Mesendoderm (in vitro differentiated cells): ENCODE results near the gene SEC11C. TPM values are rescaled to one million over a fixed set of nuclear protein-coding genes. Genes with fewer than 3 reads are reported as not detected.

Experiments
- DNase-seq: peaks from one replicate; pipeline ENCODE4 v3.0.0; 2013
- H2AK5ac ChIP-seq: 2 replicates; pipeline ENCODE4 v1.6.1; 2013; ENCODE audit warnings: low read length, inconsistent platforms
- H2BK120ac ChIP-seq: 2 replicates; pipeline ENCODE4 v1.6.1; 2013; ENCODE audit warnings: low read depth, mild to moderate bottlenecking, low read length, moderate library complexity, mixed read lengths
- H2BK15ac ChIP-seq: replicated peaks from 2 replicates; pipeline ENCODE4 v1.6.1; 2013; ENCODE audit warnings: low read depth, mild to moderate bottlenecking, moderate library complexity
- H2BK5ac ChIP-seq: 2 replicates; pipeline ENCODE4 v1.6.1; 2013; ENCODE audit warnings: low read length, inconsistent platforms
- H3K18ac ChIP-seq: 2 replicates; pipeline ENCODE4 v1.6.1; 2013; ENCODE audit warnings: mild to moderate bottlenecking, low read length, mixed read lengths
- H3K23ac ChIP-seq: one replicate; pipeline ENCODE4 v1.6.1; 2013; ENCODE audit warnings: low read length
- H3K27ac ChIP-seq: 2 replicates; pipeline ENCODE4 v1.5.1; 2013; ENCODE audit warnings: low read depth, mild to moderate bottlenecking, inconsistent platforms, low read length, moderate library complexity
- H3K27me3 ChIP-seq: 2 replicates; pipeline ENCODE4 v1.6.1; 2013; ENCODE audit warnings: low read length, control low read depth, mild to moderate bottlenecking, inconsistent platforms; ENCODE audit not compliant: insufficient read depth, poor library complexity
- H3K36me3 ChIP-seq: 2 replicates; pipeline ENCODE4 v1.6.1; 2013; ENCODE audit warnings: low read length, inconsistent platforms; ENCODE audit not compliant: control insufficient read depth, insufficient read depth
- H3K4ac ChIP-seq: one replicate; pipeline ENCODE4 v1.6.1; 2013; ENCODE audit warnings: low read depth, mild to moderate bottlenecking, low read length, moderate library complexity
- H3K4me1 ChIP-seq: 2 replicates; pipeline ENCODE4 v1.6.1; 2013; ENCODE audit warnings: low read depth, low read length, inconsistent platforms; ENCODE audit not compliant: control insufficient read depth
- H3K4me2 ChIP-seq: 2 replicates; pipeline ENCODE4 v1.6.1; 2013; ENCODE audit warnings: low read length
- H3K4me3 ChIP-seq: 2 replicates; pipeline ENCODE4 v1.5.1; 2013; ENCODE audit warnings: mild to moderate bottlenecking, low read length
- H3K56ac ChIP-seq: one replicate; pipeline ENCODE4 v1.6.1; 2013; ENCODE audit warnings: low read length
- H3K79me1 ChIP-seq: 2 replicates; pipeline ENCODE4 v1.6.1; 2013; ENCODE audit warnings: low read length, inconsistent platforms
- H3K79me2 ChIP-seq: 2 replicates; pipeline ENCODE4 v1.6.1; 2013; ENCODE audit warnings: mild to moderate bottlenecking, low read length; ENCODE audit not compliant: control insufficient read depth, insufficient read depth
- H3K9ac ChIP-seq: 2 replicates; pipeline ENCODE4 v1.6.1; 2013; ENCODE audit warnings: low read length, inconsistent platforms
- H4K5ac ChIP-seq: one replicate; pipeline ENCODE4 v1.6.1; 2013; ENCODE audit warnings: low read length
- H4K8ac ChIP-seq: one replicate; pipeline ENCODE4 v1.6.1; 2013; ENCODE audit warnings: low read depth, mild to moderate bottlenecking, control low read depth, low read length, moderate library complexity
- WGBS: extraction: QIAGEN DNeasy Blood & Tissue Kit; methylation state at CpG from one replicate; pipeline ENCODE4 v1.1.7; 2013; ENCODE audit warnings: low lambda C conversion rate, missing lambda C conversion rate; ENCODE audit not compliant: insufficient coverage; ENCODE audit errors: extremely low coverage; 5-methylcytosine and 5-hydroxymethylcytosine counted together
- polyA plus RNA-seq, 2 experiments: library from polyadenylated mRNA; stranded (reverse); fragments of 200-250 nt; gene quantifications; one replicate each; pipeline ENCODE4 v1.2.3, GENCODE V29; 2013

SEC11C gene
- 87.8 TPM for polyA plus RNA-seq (2013, experiment 1 of 2)
- polyA plus RNA-seq (2013, experiment 2 of 2), result 85.7 TPM

DNA sequence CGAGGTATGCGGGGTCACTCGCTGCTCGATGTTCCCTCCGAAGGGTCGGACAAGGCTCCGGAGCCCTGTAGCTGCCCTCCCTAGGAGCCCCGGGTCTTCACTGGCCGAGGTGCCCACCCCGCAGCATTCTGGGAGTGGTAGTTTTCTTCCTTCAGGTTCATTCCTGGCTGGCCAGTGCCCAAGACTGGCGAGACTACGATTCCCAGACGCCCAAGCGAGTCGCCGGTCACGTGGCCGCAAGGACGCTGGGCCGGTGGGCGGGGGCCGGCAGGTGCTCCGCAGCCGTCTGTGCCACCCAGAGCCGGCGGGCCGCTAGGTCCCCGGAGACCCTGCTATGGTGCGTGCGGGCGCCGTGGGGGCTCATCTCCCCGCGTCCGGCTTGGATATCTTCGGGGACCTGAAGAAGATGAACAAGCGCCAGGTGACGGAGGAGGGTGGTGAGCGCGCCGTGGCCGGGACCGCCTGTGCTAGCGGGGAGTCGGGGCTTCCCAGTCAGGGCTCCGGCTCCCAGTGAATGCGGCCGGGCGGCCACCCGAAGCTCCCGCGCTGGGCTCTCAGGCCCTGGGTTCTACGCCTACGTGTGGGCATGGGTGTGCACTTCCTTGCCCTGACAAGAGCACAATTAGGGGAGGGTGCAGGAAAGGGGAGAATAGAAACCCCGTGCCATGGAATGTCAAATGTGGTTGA is at the start of gene SEC11C:
Gene SEC11C (plus strand): TSS at position 270 of the 687 bp plus-strand sequence. CDS start 65 bp downstream, at position 335.
- no peak within 1 kb of the TSS for H4K5ac ChIP-seq
- no peak within 1 kb of the TSS for H2AK5ac ChIP-seq
- no peak within 1 kb of the TSS for H3K18ac ChIP-seq

GRCh38 chr18:59090966-59091603 is 48.6 kb upstream of the SEC11C start:
- H2AK5ac ChIP-seq, result no peak overlapping the region
- WGBS, result no CpG with 5 or more reads among the region's 5 CpGs

More for the DNA sequence above, at the start of gene SEC11C:
- Histone ChIP-seq H3K4me3 (peak within 1 kb of the TSS; percentile 80), H3K27me3 (no peaks in the 10 kb centered on the region), H3K79me2 (peaks cover 4% of the 10 kb centered on the region), H3K4me2 (peak within 1 kb of the TSS; percentile 89), H3K9ac (peak within 1 kb of the TSS; percentile 79), H2BK5ac (no peak within 1 kb of the TSS), H4K8ac (no peak within 1 kb of the TSS), H3K56ac (peak within 1 kb of the TSS; percentile 91), H3K23ac (no peak within 1 kb of the TSS), H3K36me3 (no peaks in the 10 kb centered on the region), H3K27ac (peak within 1 kb of the TSS; percentile 6), H3K4me1 (no peaks in the 10 kb centered on the region), H2BK120ac (no peak within 1 kb of the TSS), H3K79me1 (peaks cover 3% of the 10 kb centered on the region), H2BK15ac (no peak within 1 kb of the TSS), H3K4ac (no peak within 1 kb of the TSS)
- whole genome bisulfite sequencing, result no CpG with 5 or more reads among the region's 55 CpGs
- DNase-seq, result peak; percentile 99

GRCh38 chr18:59093668-59094067 is 46.0 kb upstream of the SEC11C start:
- Histone ChIP-seq H3K23ac (no peak overlapping the region), H2BK5ac (no peak overlapping the region), H3K4ac (no peak overlapping the region), H3K9ac (no peak overlapping the region), H4K5ac (no peak overlapping the region), H2BK120ac (no peak overlapping the region), H3K79me2 (no peaks in the 10 kb centered on the region), H3K4me1 (no peaks in the 10 kb centered on the region), H3K18ac (no peak overlapping the region), H3K4me3 (no peak overlapping the region), H3K79me1 (no peaks in the 10 kb centered on the region), H3K27me3 (no peaks in the 10 kb centered on the region), H4K8ac (no peak overlapping the region), H3K27ac (no peak overlapping the region), H3K56ac (no peak overlapping the region), H3K4me2 (no peak overlapping the region), H2AK5ac (no peak overlapping the region), H3K36me3 (no peaks in the 10 kb centered on the region), H2BK15ac (no peak overlapping the region)
- no peak for DNase-seq
- no CpG with 5 or more reads among the region's 7 CpGs for WGBS

More at GRCh38 chr18:59090966-59091603, 48.6 kb upstream of the SEC11C start:
- no peaks in the 10 kb centered on the region for H3K36me3 ChIP-seq
- H3K4me3 ChIP-seq, result no peak overlapping the region
- H3K23ac ChIP-seq, result no peak overlapping the region
- H2BK120ac ChIP-seq, result no peak overlapping the region
- H3K56ac ChIP-seq, result no peak overlapping the region
- no peak overlapping the region for H4K8ac ChIP-seq
- DNase-seq, result no peak
- no peak overlapping the region for H3K27ac ChIP-seq
- no peak overlapping the region for H3K4ac ChIP-seq
- H3K27me3 ChIP-seq, result no peaks in the 10 kb centered on the region
- no peak overlapping the region for H2BK15ac ChIP-seq
- H4K5ac ChIP-seq, result no peak overlapping the region
- H3K4me1 ChIP-seq, result no peaks in the 10 kb centered on the region
- H3K18ac ChIP-seq, result no peak overlapping the region
- H3K79me2 ChIP-seq, result no peaks in the 10 kb centered on the region
- H3K79me1 ChIP-seq, result no peaks in the 10 kb centered on the region
- no peak overlapping the region for H3K9ac ChIP-seq
- no peak overlapping the region for H3K4me2 ChIP-seq
- H2BK5ac ChIP-seq, result no peak overlapping the region

DNA sequence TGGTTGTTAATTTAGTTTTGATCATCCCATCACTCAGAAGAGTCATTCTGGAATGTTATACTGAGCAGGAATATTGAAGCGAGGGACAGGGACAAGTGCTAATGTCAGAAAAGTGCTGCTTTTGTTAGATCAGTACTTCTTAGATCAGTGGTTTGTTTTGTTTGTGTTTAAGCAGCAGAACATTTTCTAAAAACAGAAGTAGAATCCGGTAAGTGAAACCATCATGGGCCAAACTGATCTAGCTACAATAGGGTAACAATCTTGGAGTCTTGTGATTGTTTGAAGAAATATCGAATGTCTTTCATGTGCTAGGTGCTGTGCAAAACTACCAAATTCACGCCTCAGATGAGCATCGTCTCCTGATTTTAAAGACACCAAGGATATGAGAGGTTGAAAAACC is 45.1 kb upstream of the SEC11C start:
- Histone ChIP-seq H3K4me1 (no peaks in the 10 kb centered on the region), H3K79me2 (no peaks in the 10 kb centered on the region), H3K23ac (no peak overlapping the region), H3K79me1 (no peaks in the 10 kb centered on the region), H3K27ac (no peak overlapping the region), H2BK5ac (no peak overlapping the region), H4K5ac (no peak overlapping the region), H2AK5ac (no peak overlapping the region), H3K27me3 (no peaks in the 10 kb centered on the region), H3K56ac (no peak overlapping the region), H3K4me3 (no peak overlapping the region), H3K18ac (no peak overlapping the region), H2BK15ac (no peak overlapping the region), H2BK120ac (no peak overlapping the region), H3K4me2 (no peak overlapping the region), H4K8ac (no peak overlapping the region), H3K4ac (no peak overlapping the region), H3K36me3 (no peaks in the 10 kb centered on the region), H3K9ac (no peak overlapping the region)
- no peak for DNase-seq
- no CpG with 5 or more reads among the region's 5 CpGs for WGBS

DNA sequence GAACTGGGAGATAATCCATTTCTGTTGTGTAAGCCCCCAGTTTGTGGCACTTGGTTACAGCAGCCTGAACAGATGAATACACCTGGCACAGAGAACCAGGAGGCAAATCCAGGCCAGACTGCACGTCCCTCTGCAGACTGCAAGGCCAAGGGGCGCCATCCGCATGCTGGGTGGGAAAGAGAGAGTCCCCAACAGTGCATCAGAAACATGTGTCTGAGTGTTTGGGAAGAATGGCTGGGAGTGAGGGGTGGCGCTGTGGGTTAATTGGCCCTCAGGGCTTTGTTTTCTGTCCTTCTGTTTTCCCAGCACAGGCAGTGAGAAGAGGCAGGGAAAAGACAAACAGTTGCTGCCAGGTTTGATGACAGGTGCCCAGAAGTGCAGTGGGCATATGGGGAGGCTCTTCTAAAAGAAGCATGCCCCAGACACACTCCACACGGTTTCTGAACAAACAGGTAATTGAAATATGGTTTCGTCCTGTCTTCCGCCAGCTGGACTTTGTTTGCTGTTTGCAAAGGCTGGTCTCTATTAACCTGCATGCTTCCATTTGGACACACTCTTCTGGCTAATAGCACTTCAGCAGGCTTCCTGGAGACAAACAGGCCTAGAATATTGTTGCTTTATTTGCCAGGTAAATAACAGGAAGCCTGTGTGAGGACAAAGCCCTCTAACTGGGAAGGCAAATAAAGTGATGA is 43.4 kb upstream of the SEC11C start:
- H3K36me3 ChIP-seq, result no peaks in the 10 kb centered on the region
- WGBS, result no CpG with 5 or more reads among the region's 7 CpGs
- H4K5ac ChIP-seq, result no peak overlapping the region
- no peak overlapping the region for H3K18ac ChIP-seq
- no peaks in the 10 kb centered on the region for H3K4me1 ChIP-seq
- no peak overlapping the region for H2BK120ac ChIP-seq
- no peak overlapping the region for H2BK15ac ChIP-seq
- no peak overlapping the region for H3K4ac ChIP-seq
- no peak overlapping the region for H4K8ac ChIP-seq
- H2BK5ac ChIP-seq, result no peak overlapping the region
- no peak overlapping the region for H3K56ac ChIP-seq
- DNase-seq, result peak; percentile 66
- H3K4me3 ChIP-seq, result no peak overlapping the region
- no peak overlapping the region for H2AK5ac ChIP-seq
- no peaks in the 10 kb centered on the region for H3K27me3 ChIP-seq
- H3K27ac ChIP-seq, result no peak overlapping the region
- no peak overlapping the region for H3K23ac ChIP-seq
- no peaks in the 10 kb centered on the region for H3K79me2 ChIP-seq
- H3K79me1 ChIP-seq, result no peaks in the 10 kb centered on the region
- H3K4me2 ChIP-seq, result no peak overlapping the region
- no peak overlapping the region for H3K9ac ChIP-seq
